ENCODE data around the gene PAF1.
A peak's percentile ranks its signal among the peaks of the same experiment; 100 is the strongest.

The PAF1 gene

DNA sequence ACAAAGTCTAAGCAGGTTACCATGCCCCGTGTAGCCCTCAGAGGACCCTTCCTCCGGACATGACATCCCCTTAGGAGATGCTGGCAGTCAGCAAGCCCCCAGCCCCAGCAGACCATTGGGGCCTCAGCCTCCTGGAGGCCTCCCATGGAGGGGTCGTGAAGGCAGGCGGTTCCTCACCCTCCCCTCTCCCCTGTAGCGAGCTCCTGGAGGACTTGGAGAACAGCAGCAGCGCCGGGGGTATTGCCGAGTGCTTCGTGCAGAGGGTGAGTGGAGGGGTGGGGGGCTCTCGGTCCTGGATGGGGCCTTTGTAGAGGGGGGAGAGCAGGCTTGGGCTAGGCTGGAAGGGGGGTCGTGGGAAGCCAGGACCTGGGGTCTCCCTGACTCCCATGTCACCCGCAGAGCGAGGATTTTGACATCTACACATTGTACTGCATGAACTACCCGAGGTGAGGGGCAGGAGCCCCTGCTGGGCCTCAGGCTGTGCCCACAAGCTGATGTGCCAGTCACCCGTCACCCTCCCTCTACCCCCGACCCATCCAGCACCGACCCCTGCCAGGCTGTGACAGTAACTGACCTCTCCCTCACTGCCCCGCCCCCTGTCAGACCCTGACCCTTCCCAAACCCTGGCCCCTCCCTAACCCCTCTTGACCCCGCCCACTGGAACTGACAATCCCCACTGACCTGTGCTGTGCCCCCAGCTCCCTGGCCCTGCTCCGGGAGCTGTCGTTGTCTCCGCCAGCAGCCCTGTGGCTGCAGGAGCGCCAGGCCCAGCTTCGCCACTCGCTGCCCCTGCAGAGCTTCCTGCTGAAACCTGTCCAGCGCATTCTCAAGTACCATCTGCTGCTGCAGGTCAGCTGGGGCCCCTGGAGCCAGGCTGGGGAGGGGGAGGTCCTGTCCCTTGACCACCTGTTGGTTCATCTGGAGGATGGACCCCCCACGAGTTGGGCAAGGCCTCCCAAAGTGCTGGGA lies 25.5 kb upstream of the PAF1 start:
- no peak for DNase-seq

DNA sequence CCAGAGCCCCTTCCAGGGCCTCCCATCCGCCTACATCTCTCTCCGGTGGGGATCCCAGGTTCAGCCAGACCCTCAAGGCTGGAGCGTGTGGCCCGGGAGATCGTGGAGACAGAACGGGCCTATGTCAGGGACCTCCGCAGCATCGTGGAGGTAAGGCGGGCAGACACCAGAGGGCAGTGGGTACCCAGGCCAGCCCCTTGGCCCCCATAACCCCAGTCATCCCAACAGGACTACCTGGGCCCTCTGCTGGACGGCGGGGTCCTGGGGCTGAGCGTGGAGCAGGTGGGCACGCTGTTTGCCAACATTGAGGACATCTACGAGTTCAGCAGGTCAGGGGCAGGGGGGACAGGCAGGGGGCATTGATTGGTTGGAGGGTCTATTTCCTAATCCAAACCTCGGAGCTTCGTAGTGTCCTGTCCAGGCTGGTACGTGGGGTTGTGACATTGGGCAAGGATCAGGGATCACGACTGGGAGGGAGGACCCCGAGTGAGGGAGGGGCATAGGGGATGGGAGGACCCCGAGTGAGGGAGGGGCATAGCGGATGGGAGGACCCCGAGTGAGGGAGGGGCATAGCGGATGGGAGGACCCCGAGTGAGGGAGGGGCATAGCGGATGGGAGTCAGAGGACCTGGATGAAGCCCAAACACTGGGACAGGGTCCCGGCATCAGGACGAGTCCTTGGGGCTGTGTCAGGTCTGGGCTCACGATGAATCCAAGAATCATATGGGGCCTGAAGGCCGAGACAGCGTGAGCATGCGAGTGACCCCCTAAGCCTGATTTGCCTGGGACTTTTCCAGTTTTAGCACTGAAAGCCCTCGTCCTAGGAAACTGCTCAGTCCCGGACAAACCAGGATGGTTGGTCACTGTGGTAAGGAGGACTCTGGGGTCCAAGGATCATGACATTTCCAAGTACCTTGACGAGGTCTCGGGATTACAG lies 24.5 kb upstream of the PAF1 start:
- no peak for DNase-seq

DNA sequence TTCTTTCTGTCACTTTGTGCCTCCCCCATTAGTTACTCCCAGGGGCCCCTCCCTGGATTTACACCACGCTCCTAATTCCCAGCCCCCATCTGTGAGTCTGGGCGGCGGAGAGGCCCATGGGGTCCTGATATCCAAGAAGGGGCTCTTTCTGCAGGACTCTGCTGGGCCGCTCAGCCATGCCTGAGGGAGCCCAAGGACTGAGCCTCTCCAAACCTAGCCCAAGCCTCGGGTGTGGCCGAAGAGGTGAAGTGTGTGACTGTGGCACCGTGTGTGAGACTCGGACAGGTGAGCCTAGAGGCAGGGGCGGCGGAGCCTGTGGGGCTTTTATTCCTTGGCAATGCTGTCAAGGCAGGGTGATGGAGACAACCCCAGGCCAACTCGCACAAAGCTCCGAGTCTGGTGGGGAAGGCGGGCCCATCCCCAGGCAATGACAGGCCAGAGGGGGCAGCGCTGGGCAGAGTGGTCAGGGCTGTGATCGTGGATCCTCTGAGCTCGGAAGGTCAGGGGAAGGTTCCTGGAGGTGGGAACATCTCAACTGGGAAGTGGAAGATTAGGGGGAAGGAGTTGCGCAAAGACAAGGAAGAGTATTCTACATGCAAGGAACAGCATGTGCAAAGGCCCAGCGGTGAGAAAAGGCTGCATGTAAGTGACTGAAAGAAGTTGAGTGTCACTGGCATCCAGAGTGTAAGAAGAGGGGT lies 23.2 kb upstream of the PAF1 start:
- no peak for DNase-seq

DNA sequence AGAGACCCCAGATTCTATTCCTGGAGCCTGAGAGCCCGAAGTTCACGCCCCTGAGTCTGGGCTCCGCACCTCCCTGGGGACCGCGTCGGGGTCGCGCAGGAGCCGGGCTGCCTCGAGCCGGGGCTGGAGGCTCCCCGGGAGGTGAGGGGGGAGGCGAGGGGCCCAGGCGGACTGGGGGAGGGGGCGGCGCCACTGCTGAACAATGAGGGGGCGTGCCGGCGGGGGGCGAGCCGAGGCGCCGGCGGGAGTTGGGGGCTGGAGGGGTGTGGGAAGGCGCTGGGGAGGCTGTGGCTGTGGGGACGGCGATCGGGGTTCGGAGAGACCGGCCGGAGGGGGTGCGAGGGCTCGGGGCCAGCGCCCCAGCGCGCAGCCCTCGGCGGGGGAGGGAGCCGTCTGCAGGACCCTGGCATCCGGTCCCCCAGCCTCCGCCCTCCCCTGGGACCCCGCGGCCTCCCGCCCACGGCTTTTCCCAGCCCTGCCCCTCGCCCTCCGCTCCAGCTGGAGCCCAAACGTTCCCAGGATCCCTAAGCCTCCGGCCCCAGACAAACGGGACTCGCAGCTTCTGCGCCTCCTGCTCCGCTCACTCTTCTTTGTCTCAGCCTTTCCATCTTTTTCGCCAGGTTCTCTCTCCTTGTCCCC lies 22.5 kb upstream of the PAF1 start:
- DNase-seq, result peak; percentile 46

DNA sequence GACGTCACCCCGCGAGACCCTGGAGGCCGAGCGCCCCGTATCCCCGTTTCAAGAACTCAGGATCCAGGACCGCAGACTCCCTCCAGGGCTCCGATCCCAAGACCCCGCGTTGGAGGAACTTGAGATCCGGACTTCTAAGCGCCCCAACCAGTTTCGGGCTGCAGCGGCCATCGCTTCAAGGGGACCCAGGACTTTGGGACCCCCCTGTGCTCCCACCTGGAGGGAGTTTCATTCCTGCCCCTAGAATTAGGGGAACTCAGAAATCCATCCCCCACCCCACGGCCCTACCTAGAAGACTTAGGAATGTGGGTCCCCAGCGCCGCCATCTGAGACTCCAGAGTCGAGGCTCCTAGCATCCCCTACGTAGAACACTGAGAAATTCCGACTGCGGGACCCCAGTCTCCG lies 22.0 kb upstream of the PAF1 start:
- DNase-seq, result no peak

DNA sequence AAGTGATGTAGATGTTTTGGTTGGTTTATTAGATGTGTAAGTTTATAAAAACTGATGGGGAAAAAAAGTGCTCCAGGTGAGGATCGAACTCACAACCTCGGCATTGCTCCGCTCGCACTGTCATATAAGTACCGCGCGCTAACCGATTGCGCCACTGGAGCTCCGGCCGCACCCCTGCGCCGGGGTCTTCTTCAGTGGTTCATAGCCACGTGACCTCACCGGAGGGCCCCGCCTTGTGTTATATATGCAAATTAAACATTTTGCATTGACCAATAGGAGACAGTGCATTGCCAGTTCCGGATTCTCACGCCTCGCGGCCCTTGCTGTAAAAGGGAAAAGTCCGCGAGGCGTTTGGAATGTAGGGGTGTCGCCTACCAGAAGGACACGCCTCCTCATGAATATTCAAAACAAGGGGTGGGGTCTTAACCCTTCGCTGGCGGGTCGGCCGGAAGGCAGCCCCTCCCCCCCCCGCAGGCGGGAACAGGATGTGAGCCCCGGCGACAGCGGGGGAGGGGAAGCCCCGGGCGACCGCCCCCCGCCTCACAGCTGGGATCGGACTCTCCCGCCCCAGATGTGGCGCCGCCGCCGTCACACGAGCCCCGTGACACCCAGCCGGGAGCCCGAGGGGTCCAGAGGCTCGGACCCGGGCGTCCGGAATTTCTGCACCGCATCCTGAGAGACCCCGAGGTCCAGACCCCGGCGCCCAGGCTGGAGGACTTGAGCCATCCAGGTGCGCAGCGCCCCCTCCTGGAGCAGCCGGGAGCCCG lies 21.4 kb upstream of the PAF1 start, which contains the start of gene PLEKHG2:
Gene PLEKHG2, plus strand, starts transcription at position 570 of the 767 bp plus-strand sequence. CDS start 1,418 bp downstream, outside the sequence.
- peak; percentile 98 for DNase-seq

DNA sequence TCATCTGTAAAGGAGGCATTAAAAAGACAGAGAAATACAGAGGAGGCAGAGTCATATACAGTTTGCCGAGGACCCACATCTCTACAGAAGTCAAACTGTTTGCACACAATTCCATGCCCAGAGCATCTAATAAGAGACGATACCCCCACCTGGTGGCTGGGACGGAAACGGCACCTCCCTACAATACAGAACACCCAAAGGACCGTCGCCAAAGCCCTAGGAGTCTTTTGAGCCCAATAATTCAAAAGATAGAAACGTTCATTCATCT lies 20.9 kb upstream of the PAF1 start:
- DNase-seq, result peak; percentile 91

DNA sequence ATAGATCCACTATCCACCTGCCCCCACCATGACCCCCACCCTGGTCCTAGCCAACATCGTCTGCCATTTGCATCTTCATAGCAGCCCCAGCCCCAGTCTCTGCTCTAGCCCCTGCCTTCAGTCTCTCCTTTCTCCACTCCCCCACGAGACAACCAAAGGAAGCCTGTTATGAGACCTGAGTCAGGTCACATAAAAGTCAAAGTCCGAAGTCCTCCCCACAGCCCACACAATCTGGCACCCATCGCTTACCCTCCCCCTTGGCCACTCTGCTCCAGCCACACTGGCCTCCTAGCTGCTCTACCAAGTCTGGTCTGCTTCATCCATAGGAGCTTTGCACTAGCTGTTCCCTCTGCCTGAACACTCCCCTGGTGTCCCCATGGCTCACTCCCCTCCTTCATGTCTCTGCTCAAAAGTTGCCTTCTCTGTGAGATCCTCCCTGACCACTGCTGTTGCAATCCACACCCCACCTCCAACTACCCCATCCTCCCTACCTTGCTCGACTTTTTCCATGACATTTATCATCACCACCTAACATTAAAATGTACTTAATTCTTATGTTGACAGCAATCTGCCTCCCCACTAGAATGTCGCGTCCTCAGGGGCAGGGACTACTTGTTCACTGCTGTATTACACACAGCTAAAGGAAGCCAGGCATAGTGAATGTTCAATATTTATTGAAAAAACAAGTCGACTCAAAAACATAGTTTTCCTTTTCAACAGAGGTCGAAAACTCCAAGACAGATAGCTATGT lies 20.4 kb upstream of the PAF1 start:
- no peak for DNase-seq

DNA sequence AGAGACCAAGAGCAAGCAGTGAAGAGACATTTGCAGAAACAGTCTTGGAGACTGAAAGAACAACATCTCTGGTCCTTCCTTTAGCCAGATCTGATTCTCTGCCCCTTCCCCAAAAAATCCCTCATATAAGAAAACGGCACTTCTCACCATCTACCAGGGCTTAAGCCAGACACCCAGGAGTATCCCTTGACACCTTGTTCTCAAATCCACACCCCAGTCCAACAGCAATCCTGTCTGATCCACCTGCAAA lies 19.9 kb upstream of the PAF1 start:
- no peak for DNase-seq

DNA sequence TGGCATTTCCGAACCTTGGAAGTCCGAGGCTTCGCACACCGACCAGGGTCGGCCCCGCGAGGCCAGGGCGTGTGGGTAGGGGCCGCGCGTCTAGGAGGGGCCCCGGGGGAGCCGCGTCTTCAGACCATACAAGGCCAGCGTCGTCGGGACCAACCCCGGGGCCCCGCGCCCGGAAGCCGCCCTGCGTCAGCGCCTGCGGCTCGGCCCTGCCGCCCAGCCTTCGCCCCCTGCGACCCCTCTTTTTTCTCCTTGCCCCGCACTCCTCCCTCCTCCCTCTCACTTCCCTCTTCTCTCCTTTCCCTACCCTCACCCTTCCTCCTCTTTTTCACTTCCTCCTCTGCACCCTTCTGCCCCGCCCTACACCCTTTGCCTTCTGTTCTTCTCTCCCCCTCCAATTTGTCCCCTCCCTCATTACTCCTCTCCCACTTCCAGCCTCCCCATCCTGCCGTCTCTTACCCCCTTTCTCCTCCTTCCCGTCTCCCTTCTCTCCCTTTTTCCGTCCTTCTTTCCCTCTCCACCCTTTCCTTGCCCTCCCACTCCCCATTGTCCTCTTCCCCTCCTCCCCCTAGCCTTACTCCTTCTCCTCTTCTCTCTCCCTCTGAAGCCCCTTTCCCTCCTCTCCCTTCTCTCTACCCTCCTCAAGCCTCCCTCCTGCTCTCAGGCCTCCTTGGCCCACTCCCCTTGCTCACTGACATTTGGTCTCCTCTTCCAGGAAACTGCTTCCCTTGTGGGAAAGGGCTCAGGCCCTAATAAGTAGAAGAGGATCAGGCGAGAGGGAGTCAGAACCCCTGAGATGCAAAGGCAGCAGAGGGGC lies 19.3 kb upstream of the PAF1 start:
- DNase-seq, result peak; percentile 31

DNA sequence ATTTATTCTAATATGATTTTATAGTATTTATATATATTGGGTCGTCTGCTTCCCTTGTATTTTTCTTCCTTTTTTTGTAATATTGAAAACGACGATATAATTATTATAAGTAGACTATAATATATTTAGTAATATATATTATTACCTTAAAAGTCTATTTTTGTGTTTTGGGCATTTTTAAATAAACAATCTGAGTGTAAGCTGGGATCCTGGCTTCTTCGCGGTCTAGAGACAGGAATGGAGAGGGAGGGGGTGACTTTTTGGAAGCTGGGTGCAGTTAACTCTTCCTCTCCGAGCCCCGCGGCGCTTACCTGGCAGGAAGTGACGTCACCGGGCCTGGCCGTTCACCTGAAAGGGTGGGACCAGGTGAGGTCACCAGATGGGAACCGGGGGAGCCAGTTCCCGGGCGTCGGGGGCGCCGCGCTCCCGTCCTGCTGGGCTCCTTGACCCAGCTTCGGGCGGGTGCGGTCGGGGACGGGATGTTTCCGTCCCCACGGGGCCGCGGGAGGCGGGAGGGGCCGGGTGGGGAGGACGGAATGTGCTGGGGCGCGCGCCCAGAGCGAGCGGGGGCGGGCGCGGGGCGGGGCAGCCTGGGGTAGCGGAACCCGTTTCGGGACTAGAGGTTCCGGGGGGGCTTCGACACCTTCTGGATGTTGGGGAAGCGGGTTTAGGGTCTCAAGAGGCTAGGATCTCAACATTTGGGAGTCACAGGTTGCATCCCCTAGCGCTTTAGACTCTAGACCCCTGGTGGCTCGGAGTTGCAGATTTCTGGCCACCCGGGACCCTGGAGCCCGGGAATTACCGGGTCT lies 18.5 kb upstream of the PAF1 start:
- peak; percentile 33 for DNase-seq

DNA sequence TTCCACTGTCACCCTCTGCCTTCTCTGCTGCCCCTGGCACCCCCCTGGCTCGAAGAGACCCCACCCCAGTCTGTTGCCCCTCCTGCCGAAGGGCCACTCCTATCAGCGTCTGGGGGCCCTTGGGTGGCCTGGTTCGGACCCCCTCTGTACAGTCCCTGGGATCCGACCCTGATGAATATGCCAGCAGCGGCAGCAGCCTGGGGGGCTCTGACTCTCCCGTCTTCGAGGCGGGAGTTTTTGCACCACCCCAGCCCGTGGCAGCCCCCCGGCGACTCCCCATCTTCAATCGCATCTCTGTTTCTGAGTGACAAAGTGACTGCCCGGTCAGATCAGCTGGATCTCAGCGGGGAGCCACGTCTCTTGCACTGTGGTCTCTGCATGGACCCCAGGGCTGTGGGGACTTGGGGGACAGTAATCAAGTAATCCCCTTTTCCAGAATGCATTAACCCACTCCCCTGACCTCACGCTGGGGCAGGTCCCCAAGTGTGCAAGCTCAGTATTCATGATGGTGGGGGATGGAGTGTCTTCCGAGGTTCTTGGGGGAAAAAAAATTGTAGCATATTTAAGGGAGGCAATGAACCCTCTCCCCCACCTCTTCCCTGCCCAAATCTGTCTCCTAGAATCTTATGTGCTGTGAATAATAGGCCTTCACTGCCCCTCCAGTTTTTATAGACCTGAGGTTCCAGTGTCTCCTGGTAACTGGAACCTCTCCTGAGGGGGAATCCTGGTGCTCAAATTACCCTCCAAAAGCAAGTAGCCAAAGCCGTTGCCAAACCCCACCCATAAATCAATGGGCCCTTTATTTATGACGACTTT lies 17.7 kb upstream of the PAF1 start:
- DNase-seq, result no peak

DNA sequence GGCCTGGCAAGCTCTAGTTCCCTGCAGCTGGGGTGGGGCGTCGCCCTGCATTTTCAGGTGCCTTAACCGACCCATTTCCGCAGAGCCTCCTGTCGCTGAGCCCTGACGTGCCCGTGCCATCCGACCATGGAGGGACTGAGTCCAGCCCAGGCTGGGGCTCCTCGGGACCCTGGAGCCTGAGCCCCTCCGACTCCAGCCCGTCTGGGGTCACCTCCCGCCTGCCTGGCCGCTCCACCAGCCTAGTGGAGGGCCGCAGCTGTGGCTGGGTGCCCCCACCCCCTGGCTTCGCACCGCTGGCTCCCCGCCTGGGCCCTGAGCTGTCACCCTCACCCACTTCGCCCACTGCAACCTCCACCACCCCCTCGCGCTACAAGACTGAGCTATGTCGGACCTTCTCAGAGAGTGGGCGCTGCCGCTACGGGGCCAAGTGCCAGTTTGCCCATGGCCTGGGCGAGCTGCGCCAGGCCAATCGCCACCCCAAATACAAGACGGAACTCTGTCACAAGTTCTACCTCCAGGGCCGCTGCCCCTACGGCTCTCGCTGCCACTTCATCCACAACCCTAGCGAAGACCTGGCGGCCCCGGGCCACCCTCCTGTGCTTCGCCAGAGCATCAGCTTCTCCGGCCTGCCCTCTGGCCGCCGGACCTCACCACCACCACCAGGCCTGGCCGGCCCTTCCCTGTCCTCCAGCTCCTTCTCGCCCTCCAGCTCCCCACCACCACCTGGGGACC lies 16.9 kb upstream of the PAF1 start:
- DNase-seq, result peak; percentile 46

DNA sequence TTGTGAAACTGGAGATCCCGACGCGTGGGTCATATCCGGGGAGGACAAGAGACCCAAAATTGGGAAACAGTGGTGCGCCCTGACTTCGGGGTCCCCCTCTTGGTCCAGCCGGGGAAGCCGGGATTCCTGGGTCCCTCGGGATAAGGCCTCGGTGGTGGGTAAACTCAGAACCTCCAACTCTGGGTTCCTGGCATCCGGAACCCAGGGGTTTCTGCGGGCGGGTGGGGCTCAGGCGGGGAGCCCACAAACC lies 16.4 kb upstream of the PAF1 start:
- no peak for DNase-seq

DNA sequence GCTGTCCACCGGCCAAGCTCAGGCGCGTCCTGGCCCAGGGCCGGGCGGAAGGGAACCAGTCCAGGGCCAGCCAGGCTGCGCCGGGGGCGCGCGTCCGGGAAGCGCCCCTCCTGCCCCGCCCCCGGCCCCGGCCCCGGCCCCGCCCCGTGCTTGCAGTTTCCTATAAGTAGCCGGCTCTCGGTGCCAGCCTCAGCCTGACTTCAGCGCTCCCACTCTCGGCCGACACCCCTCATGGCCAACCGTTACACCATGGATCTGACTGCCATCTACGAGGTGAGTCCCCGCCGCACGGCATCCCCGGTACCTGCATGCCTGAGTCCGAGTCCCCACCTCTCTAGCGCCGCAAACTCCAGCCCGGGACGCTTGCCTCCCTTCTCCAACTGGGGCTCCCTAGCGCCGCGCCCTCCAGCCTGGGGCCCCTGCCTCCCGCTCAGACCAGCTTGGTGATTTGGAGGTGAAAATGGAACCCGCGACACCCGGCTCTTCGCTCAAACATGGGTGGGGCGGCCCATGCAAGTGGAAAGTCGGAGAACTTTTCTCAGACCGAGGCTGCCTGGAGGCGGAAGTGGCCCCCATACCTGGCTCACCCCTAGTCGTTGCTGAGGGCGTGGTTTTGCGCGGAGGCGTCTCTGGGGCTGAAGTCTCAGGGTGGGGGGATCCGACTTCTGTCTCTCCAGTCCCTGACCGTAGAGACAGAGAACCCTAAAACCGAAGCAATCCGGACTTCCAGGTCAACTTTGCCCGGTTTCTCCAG lies 15.9 kb upstream of the PAF1 start, which contains the start of gene ZFP36:
Gene ZFP36, plus strand, starts transcription at position 192 of the 754 bp plus-strand sequence. Its CDS starts 58 bp downstream, at position 250.
- peak; percentile 92 for DNase-seq

DNA sequence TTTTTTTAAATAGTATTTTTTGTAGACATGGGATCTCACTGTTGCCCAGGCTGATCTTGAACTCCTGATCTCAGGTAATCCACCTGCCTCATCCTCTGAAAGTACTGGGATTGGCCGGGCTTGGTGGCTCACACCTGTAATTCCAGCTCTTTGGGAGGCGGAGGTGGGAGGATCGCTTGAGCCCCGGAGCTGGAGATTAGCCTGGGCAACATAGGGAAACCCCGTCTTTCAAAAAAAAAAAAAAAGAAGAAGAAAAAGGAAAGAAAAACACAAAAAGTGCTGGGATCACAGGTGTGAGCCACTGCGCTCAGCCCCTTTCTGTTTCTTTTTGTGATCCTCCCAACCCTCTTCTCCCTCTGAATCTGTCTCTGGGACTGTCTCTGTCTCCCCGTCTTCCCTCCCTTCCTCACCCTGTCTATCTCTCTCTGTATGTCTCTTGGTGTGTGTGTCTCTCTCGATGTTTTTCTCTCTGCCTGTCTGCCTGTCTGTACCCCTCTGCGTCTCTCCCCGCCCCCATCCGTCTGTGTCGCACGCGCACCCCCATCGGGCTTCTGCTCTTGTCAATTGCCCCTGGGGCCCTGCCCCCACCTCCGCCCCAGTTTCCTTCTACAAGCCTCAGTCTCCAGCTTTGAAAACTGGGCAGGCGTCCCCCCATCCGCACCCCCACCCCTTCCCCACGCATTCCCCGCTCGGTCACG lies 15.2 kb upstream of the PAF1 start:
- no peak for DNase-seq
